ENCODE measurements around the gene LTBP3.

Gene LTBP3

GRCh38 chr11:65505466-65506289 is 52.5 kb downstream of the LTBP3 start:
- no peak for DNase-seq

DNA sequence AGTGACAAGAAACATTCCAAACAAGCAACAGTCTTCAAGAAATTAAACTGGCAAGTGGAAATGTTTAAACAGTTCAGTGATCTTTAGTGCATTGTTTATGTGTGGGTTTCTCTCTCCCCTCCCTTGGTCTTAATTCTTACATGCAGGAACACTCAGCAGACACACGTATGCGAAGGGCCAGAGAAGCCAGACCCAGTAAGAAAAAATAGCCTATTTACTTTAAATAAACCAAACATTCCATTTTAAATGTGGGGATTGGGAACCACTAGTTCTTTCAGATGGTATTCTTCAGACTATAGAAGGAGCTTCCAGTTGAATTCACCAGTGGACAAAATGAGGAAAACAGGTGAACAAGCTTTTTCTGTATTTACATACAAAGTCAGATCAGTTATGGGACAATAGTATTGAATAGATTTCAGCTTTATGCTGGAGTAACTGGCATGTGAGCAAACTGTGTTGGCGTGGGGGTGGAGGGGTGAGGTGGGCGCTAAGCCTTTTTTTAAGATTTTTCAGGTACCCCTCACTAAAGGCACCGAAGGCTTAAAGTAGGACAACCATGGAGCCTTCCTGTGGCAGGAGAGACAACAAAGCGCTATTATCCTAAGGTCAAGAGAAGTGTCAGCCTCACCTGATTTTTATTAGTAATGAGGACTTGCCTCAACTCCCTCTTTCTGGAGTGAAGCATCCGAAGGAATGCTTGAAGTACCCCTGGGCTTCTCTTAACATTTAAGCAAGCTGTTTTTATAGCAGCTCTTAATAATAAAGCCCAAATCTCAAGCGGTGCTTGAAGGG is 53.3 kb downstream of the LTBP3 start:
- DNase-seq = no peak

GRCh38 chr11:65503949-65504673 is 54.0 kb downstream of the LTBP3 start:
- no peak for DNase-seq

DNA sequence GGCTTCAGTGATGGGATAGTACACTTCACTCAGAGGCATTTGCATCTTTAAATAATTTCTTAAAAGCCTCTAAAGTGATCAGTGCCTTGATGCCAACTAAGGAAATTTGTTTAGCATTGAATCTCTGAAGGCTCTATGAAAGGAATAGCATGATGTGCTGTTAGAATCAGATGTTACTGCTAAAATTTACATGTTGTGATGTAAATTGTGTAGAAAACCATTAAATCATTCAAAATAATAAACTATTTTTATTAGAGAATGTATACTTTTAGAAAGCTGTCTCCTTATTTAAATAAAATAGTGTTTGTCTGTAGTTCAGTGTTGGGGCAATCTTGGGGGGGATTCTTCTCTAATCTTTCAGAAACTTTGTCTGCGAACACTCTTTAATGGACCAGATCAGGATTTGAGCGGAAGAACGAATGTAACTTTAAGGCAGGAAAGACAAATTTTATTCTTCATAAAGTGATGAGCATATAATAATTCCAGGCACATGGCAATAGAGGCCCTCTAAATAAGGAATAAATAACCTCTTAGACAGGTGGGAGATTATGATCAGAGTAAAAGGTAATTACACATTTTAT is 54.7 kb downstream of the LTBP3 start:
- no peak for DNase-seq

GRCh38 chr11:65502555-65503367 is 55.4 kb downstream of the LTBP3 start:
- DNase-seq = no peak

DNA sequence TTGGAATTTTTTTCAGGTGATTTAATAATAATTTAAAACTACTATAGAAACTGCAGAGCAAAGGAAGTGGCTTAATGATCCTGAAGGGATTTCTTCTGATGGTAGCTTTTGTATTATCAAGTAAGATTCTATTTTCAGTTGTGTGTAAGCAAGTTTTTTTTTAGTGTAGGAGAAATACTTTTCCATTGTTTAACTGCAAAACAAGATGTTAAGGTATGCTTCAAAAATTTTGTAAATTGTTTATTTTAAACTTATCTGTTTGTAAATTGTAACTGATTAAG is 55.9 kb downstream of the LTBP3 start:
- DNase-seq = no peak

GRCh38 chr11:65501472-65502273 is 56.5 kb downstream of the LTBP3 start:
- no peak for DNase-seq

GRCh38 chr11:65501186-65501471 is 57.0 kb downstream of the LTBP3 start:
- no peak for DNase-seq

- no peak for DNase-seq
These were observed 57.6 kb downstream of the LTBP3 start for GRCh38 chr11:65500387-65501185.

GRCh38 chr11:65499713-65500386 is 58.3 kb downstream of the LTBP3 start:
- DNase-seq = no peak

- peak; percentile 77 to 94 for DNase-seq
These were observed 59.0 kb downstream of the LTBP3 start, which contains the start of gene MALAT1 for GRCh38 chr11:65498977-65499712. MALAT1 (plus strand) TSS chr11:65499045.

DNA sequence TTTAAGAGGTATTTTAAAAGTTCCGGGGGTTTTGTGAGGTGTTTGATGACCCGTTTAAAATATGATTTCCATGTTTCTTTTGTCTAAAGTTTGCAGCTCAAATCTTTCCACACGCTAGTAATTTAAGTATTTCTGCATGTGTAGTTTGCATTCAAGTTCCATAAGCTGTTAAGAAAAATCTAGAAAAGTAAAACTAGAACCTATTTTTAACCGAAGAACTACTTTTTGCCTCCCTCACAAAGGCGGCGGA is 59.5 kb downstream of the LTBP3 start:
- no peak for DNase-seq

DNA sequence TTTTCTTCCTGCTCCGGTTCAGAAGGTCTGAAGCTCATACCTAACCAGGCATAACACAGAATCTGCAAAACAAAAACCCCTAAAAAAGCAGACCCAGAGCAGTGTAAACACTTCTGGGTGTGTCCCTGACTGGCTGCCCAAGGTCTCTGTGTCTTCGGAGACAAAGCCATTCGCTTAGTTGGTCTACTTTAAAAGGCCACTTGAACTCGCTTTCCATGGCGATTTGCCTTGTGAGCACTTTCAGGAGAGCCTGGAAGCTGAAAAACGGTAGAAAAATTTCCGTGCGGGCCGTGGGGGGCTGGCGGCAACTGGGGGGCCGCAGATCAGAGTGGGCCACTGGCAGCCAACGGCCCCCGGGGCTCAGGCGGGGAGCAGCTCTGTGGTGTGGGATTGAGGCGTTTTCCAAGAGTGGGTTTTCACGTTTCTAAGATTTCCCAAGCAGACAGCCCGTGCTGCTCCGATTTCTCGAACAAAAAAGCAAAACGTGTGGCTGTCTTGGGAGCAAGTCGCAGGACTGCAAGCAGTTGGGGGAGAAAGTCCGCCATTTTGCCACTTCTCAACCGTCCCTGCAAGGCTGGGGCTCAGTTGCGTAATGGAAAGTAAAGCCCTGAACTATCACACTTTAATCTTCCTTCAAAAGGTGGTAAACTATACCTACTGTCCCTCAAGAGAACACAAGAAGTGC is 60.0 kb downstream of the LTBP3 start:
- peak in 1 of 2 experiments; percentile 45 for DNase-seq

DNA sequence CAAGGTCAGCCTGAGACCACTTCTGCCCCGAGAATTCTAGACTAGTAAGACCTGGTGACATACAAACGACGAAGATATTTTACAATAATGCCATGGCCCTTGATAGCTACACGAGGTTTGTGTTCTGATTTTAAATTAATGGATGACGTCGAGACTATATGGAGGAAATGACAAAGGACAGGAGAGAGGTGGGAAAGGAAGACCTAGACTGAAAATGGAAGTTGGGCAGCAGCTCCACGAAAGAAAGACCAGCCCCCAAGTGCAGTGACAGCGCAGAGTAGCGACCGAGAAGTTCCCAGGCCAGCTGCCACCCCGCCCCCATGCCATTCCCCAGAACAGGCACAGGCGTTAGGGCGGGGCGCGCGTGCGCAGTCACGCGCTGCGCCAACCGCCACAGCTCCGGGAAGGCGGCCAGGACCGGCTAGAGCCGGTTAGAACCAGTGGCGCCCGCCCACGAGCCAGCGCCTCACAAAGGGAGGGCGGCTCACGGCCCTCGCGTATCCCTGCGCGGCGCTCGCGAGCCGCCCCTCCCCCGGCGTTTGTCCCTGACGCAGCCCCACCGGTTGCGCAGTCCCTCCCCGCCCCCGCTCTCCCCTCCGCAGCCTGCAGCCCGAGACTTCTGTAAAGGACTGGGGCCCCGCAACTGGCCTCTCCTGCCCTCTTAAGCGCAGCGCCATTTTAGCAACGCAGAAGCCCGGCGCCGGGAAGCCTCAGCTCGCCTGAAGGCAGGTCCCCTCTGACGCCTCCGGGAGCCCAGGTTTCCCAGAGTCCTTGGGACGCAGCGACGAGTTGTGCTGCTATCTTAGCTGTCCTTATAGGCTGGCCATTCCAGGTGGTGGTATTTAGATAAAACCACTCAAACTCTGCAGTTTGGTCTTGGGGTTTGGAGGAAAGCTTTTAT is 60.8 kb downstream of the LTBP3 start:
- peak; percentile 95 to 98 for DNase-seq

GRCh38 chr11:65496304-65497140 is 61.6 kb downstream of the LTBP3 start:
- DNase-seq = no peak

DNA sequence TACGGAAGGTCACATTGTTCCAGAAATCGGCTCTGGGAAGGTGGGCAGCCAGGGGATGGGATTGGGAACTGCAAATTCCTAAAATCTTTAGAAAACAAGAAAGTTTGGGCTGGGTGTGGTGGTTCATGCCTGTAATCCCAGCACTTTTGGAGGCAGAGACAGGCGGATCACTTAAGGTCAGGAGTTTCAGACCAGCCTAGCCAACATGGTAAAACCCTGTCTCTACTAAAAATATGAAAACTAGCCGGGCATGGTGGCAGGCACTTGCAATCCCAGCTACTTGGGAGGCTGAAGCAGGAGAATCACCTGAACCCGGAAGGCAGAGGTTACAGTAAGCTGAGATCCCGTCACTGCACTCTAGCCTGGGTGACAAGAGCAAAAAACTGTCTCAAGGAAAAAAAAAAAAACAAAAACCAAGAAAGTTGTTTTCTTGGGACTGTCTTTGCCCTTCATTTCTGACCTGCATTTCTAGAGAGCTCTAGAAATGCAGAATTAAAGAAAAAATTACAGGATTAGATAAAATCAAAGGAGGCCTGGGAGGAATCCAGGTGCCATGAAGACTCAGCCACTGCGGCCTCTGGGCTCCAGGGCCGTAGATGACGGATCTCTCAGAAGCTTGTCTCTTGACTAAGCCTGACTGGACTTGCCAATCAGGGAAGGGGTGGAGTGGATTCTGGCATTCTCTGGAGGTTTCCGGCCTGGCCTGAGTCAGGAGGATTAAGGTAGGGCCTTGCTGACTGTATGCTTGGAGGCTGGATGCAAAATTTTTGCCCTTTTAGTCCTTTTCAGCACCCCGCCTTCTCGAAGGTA is 64.6 kb downstream of the LTBP3 start:
- no peak for DNase-seq

Measured in NCI-H1930 (cell line).